HepG2 (cell line): ENCODE measurements around the gene SLC13A5. TPM values are rescaled to one million over a fixed set of nuclear protein-coding genes. Genes with fewer than 3 reads are reported as not detected.
A peak's percentile ranks its signal among the peaks of the same experiment; 100 is the strongest.

Experiments used
- BCL6 ChIP-seq: IDR thresholded peaks from 2 replicates; pipeline ENCODE4 v1.6.1; 2016; ENCODE audit warnings: missing genetic modification reagents, missing compliant biosample characterization
- CCDC6 ChIP-seq: sonication (generic); formaldehyde crosslinking; IDR thresholded peaks from 2 replicates; pipeline ENCODE4 v1.8.1; 2022; ENCODE audit warnings: mild to moderate bottlenecking, missing genetic modification reagents, moderate library complexity
- ETV6 ChIP-seq: sonication (generic); formaldehyde crosslinking; conservative IDR thresholded peaks from 2 replicates; pipeline ENCODE4 v1.4.0; 2020; ENCODE audit warnings: missing genetic modification reagents
- HMGXB4 ChIP-seq, 2 experiments: sonication (generic) in 1 of 2; formaldehyde crosslinking in 1 of 2; IDR thresholded peaks; 2 replicates each; pipeline versions ENCODE4 v1.4.0 to v1.6.1; 2018 to 2020; ENCODE audit warnings: missing genetic modification reagents in 2 of 2, borderline replicate concordance in 1 of 2, low read depth in 1 of 2, mild to moderate bottlenecking in 1 of 2, missing biosample characterization in 1 of 2
- JUND ChIP-seq: sonication (generic); formaldehyde crosslinking; IDR thresholded peaks from 2 replicates; pipeline ENCODE4 v1.8.0; 2022; ENCODE audit warnings: mild to moderate bottlenecking, missing genetic modification reagents
- KLF11 ChIP-seq: IDR thresholded peaks from 2 replicates; pipeline ENCODE4 v1.6.1; 2016; ENCODE audit warnings: missing compliant biosample characterization
- MAFF ChIP-seq: IDR thresholded peaks from 2 replicates; pipeline ENCODE4 v1.6.1; 2011; ENCODE audit warnings: low read depth, low read length, improper control_type of control experiment
- POGK ChIP-seq: sonication (generic); formaldehyde crosslinking; conservative IDR thresholded peaks from 2 replicates; pipeline ENCODE4 v1.8.0; 2022; ENCODE audit warnings: mild to moderate bottlenecking, moderate library complexity, missing genetic modification reagents
- POLR2G ChIP-seq: fragments of 200-400 bp; formaldehyde crosslinking; IDR thresholded peaks from 2 replicates; pipeline ENCODE4 v1.6.1; 2018; ENCODE audit warnings: mild to moderate bottlenecking, low read depth, low read length, moderate library complexity
- PTBP1 ChIP-seq: fragments of 200-400 bp; formaldehyde crosslinking; IDR thresholded peaks from 2 replicates; pipeline ENCODE4 v1.6.1; 2018; ENCODE audit warnings: low read length, low read depth; ENCODE audit not compliant: poor library complexity, severe bottlenecking
- SOX5 ChIP-seq: IDR thresholded peaks from 2 replicates; pipeline ENCODE4 v1.6.1; 2016; ENCODE audit warnings: borderline replicate concordance
- THRA ChIP-seq: sonication (generic); formaldehyde crosslinking; IDR thresholded peaks from 2 replicates; pipeline ENCODE4 v1.4.0; 2020; ENCODE audit warnings: missing genetic modification reagents, borderline replicate concordance
- TSC22D2 ChIP-seq: sonication (generic); formaldehyde crosslinking; IDR thresholded peaks from 2 replicates; pipeline ENCODE4 v1.5.1; 2020; ENCODE audit warnings: missing genetic modification reagents, mild to moderate bottlenecking, borderline replicate concordance
- ZBTB37 ChIP-seq: sonication (generic); formaldehyde crosslinking; IDR thresholded peaks from 2 replicates; pipeline ENCODE4 v1.4.0; 2020; ENCODE audit warnings: mild to moderate bottlenecking, missing genetic modification reagents
- ZC3H4 ChIP-seq: sonication (generic); formaldehyde crosslinking; IDR thresholded peaks from 2 replicates; pipeline ENCODE4 v1.4.0; 2020; ENCODE audit warnings: missing genetic modification reagents, borderline replicate concordance
- ZFP90 ChIP-seq: sonication (generic); formaldehyde crosslinking; IDR thresholded peaks from 2 replicates; pipeline ENCODE4 v1.8.0; 2022; ENCODE audit warnings: missing genetic modification reagents, mild to moderate bottlenecking, inconsistent platforms, borderline replicate concordance
- ZKSCAN5 ChIP-seq: sonication (generic); formaldehyde crosslinking; IDR thresholded peaks from 2 replicates; pipeline ENCODE4 v1.5.1; 2020; ENCODE audit warnings: mild to moderate bottlenecking, missing genetic modification reagents
- ZNF230 ChIP-seq: sonication (generic); formaldehyde crosslinking; IDR thresholded peaks from 2 replicates; pipeline ENCODE4 v1.4.0; 2020; ENCODE audit warnings: mild to moderate bottlenecking, missing genetic modification reagents
- ZNF263 ChIP-seq: sonication (generic); formaldehyde crosslinking; IDR thresholded peaks from 2 replicates; pipeline ENCODE4 v1.4.0; 2020; ENCODE audit warnings: missing genetic modification reagents
- ZNF563 ChIP-seq: sonication (generic); formaldehyde crosslinking; IDR thresholded peaks from 2 replicates; pipeline ENCODE4 v1.8.0; 2022; ENCODE audit warnings: mild to moderate bottlenecking, moderate library complexity, missing genetic modification reagents
- ZNF773 ChIP-seq: sonication (generic); formaldehyde crosslinking; IDR thresholded peaks from 2 replicates; pipeline ENCODE4 v1.4.0; 2020; ENCODE audit warnings: missing genetic modification reagents, borderline replicate concordance
- ZNF792 ChIP-seq: IDR thresholded peaks from 2 replicates; pipeline ENCODE4 v1.6.1; 2016
- polyA plus RNA-seq, 8 experiments: library from polyadenylated mRNA; depleted of rRNA in 3 of 8; stranded (reverse) in 7 of 8; unstranded in 1 of 8; fragments of >200 nt; fragmentation: Illumina TruSeq in 4 of 8; extraction: Trizol in 4 of 8; gene quantifications; 2 replicates each; pipeline versions ENCODE4 v1.2.1 to v1.2.3, GENCODE V29; 2011 to 2016; ENCODE audit warnings: low read depth in 4 of 8, missing spikeins in 1 of 8, mixed read lengths in 1 of 8; ENCODE audit not compliant: insufficient read depth in 1 of 8
- total RNA-seq, 5 experiments: library from RNA; depleted of rRNA; stranded (reverse); fragments of >200 nt; fragmentation: Illumina TruSeq; extraction: Trizol; gene quantifications; 2 replicates each; pipeline ENCODE4 v1.2.3, GENCODE V29; 2016; ENCODE audit warnings: low read depth in 1 of 5

SLC13A5 gene
- total and polyA plus RNA-seq, 2 of the 13 experiments (the other 11 are each of a cell fraction or from before 2014, with no cell fraction given) = 42.8 to 310 TPM

GRCh38 chr17:6677158-6677831, 35.9 kb downstream of the SLC13A5 start (continued):
- 0 out of 2 replicates have a peak, but pooled peaks have one; percentile 58 for TF ChIP-seq ZBTB37
- no peak for TF ChIP-seq ETV6
- TF ChIP-seq ZC3H4 = no peak
- TF ChIP-seq JUND (CRISPR knock-in tag) = no peak
- no peak for TF ChIP-seq CCDC6 (CRISPR knock-in tag)
- no peak for TF ChIP-seq KLF11
- TF ChIP-seq PTBP1 = peak; percentile 65
- TF ChIP-seq ZNF563 (CRISPR knock-in tag) = no peak
- no peak for TF ChIP-seq MAFF
- TF ChIP-seq ZNF263 (CRISPR knock-in tag) = 0 out of 2 replicates have a peak, but pooled peaks have one; percentile 35
- peak; percentile 91 for TF ChIP-seq ZKSCAN5
- TF ChIP-seq POLR2G = no peak; the same call in 1 of the 2 replicates
- TF ChIP-seq SOX5 (CRISPR knock-in tag) = 0 out of 2 replicates have a peak, but pooled peaks have one; percentile 10
- TF ChIP-seq ZNF773 = no peak
- TF ChIP-seq POGK (CRISPR knock-in tag) = 0 out of 2 replicates have a peak, but pooled peaks have one; percentile 18
- TF ChIP-seq HMGXB4 (CRISPR knock-in tag; IDR thresholded peaks at IDR 0.05; ENCODE audit: borderline replicate concordance in 1 of 2, low read depth in 1 of 2) = peak in 1 of 2 experiments; percentile 20; a peak in 1 of 4 replicates
- no peak for TF ChIP-seq TSC22D2 (CRISPR knock-in tag)
- TF ChIP-seq THRA = 0 out of 2 replicates have a peak, but pooled peaks have one; percentile 25
- 0 out of 2 replicates have a peak, but pooled peaks have one; percentile 32 for TF ChIP-seq ZNF230 (CRISPR knock-in tag)
- 0 out of 2 replicates have a peak, but pooled peaks have one; percentile 57 for TF ChIP-seq ZNF792 (CRISPR knock-in tag)
- TF ChIP-seq ZFP90 = no peak
- peak; percentile 22; the same call in 1 of the 2 replicates for TF ChIP-seq BCL6 (CRISPR knock-in tag)
